HCT116 (cell line): Measurements from ENCODE around the gene LZIC. TPM values are rescaled to one million over a fixed set of nuclear protein-coding genes. Genes with fewer than 3 reads are reported as not detected.

Source experiments
- ATAC-seq: fragments of 200-7000 bp; cut with Tn5 transposase; 2 replicates; pipeline ENCODE4 v1.9.1; 2020; ENCODE audit warnings: mild to moderate bottlenecking, moderate library complexity
- BruUV-seq: library from RNA; stranded (reverse); fragments of 400-500 nt; replicated peaks from 2 replicates; lab custom pipeline; 2021; lab: Mats Ljungman, UMichigan
- CTCF ChIA-PET: fragments of 300-600 bp; sonication (Branson Sonifier 250); formaldehyde crosslinking; loops from one replicate; lab custom pipeline; 2021; ENCODE audit warnings: antibody characterized with exemption; lab: Charles Lee
- POLR2A ChIA-PET: fragments of 300-600, 350-600 bp; sonication (Branson Sonifier 250); formaldehyde crosslinking; loops from one replicate; lab custom pipeline; 2021; ENCODE audit warnings: antibody characterized with exemption; lab: Charles Lee
- RAD21 ChIA-PET, 2 experiments: fragments of 300-600 bp; sonication (Branson Sonifier 250); formaldehyde crosslinking; loops; one replicate each; lab custom pipeline; 2023; ENCODE audit warnings: low total read pairs in 2 of 2; ENCODE audit not compliant: uncharacterized antibody in 2 of 2, unreplicated experiment in 2 of 2, low non-redundant PET in 1 of 2; lab: Charles Lee
- DNase-seq: peaks from one replicate; pipeline ENCODE4 v3.0.0-alpha.2; 2010; ENCODE audit warnings: low read depth, low spot score
- H2AFZ ChIP-seq: fragments of 200-600 bp; shearing (Covaris generic), sonication (generic); 2 replicates; pipeline ENCODE4 v1.6.1; 2017; ENCODE audit warnings: low read depth, mixed run types, mixed read lengths, antibody characterized with exemption, low read length; ENCODE audit not compliant: poor library complexity, severe bottlenecking
- H3K27ac ChIP-seq: 2 replicates; pipeline ENCODE4 v1.5.1; 2012; ENCODE audit warnings: low read depth, low read length
- H3K27me3 ChIP-seq: fragments of 200-600 bp; sonication (generic); 2 replicates; pipeline ENCODE4 v1.6.1; 2016; ENCODE audit warnings: mixed run types, low read length, mixed read lengths; ENCODE audit not compliant: insufficient read depth
- H3K36me3 ChIP-seq, 2 experiments: fragments of 200-500 bp in 1 of 2; fragments of 200-600 bp in 1 of 2; sonication (Bioruptor generic) in 1 of 2; sonication (generic) in 1 of 2; 2 replicates each; pipeline versions ENCODE4 v1.5.1 to v1.6.1; 2014 to 2016; ENCODE audit warnings: low read length in 2 of 2, inconsistent platforms in 1 of 2, mixed read lengths in 1 of 2, mixed run types in 1 of 2; ENCODE audit not compliant: insufficient read depth in 2 of 2, control insufficient read depth in 1 of 2
- H3K4me1 ChIP-seq, 2 experiments: fragments of 200-600 bp in 1 of 2; sonication (generic) in 1 of 2; 2 replicates each; pipeline versions ENCODE4 v1.5.1 to v1.6.1; 2012 to 2017; ENCODE audit warnings: low read length in 2 of 2, inconsistent platforms in 1 of 2, mild to moderate bottlenecking in 1 of 2, mixed read lengths in 1 of 2, mixed run types in 1 of 2, moderate library complexity in 1 of 2; ENCODE audit not compliant: insufficient read depth in 2 of 2, control insufficient read depth in 1 of 2
- H3K4me2 ChIP-seq: fragments of 200-600 bp; sonication (generic); 2 replicates; pipeline ENCODE4 v1.6.1; 2017; ENCODE audit warnings: mixed run types, low read length, mixed read lengths
- H3K4me3 ChIP-seq, 2 experiments: fragments of 200-600 bp in 1 of 2; sonication (generic) in 1 of 2; replicated peaks in 1 of 2; 2 replicates each; pipeline ENCODE4 v1.5.1; 2011 to 2016; ENCODE audit warnings: low read length in 2 of 2, control low read depth in 1 of 2, low read depth in 1 of 2, mild to moderate bottlenecking in 1 of 2, mixed read lengths in 1 of 2, mixed run types in 1 of 2
- H3K79me2 ChIP-seq: fragments of 200-600 bp; sonication (generic); 2 replicates; pipeline ENCODE4 v1.6.1; 2017; ENCODE audit warnings: mild to moderate bottlenecking, mixed run types, low read length, moderate library complexity, mixed read lengths; ENCODE audit not compliant: insufficient read depth
- H3K9ac ChIP-seq: fragments of 200-600 bp; sonication (generic); 2 replicates; pipeline ENCODE4 v1.6.1; 2016; ENCODE audit warnings: low read length, mixed read lengths
- H3K9me2 ChIP-seq: fragments of 200-600 bp; sonication (generic), shearing (Covaris generic); 2 replicates; pipeline ENCODE4 v1.6.1; 2017; ENCODE audit warnings: mixed run types, mild to moderate bottlenecking, moderate library complexity; ENCODE audit not compliant: insufficient read depth
- H3K9me3 ChIP-seq, 2 experiments: fragments of 200-500 bp in 1 of 2; fragments of 200-600 bp in 1 of 2; sonication (Bioruptor generic) in 1 of 2; sonication (generic) in 1 of 2; 2 replicates each; pipeline ENCODE4 v1.6.1; 2014 to 2017; ENCODE audit warnings: low read length in 2 of 2, mixed read lengths in 2 of 2, inconsistent platforms in 1 of 2, low read depth in 1 of 2, mild to moderate bottlenecking in 1 of 2, mixed run types in 1 of 2, moderate library complexity in 1 of 2; ENCODE audit not compliant: control insufficient read depth in 1 of 2, insufficient read depth in 1 of 2
- H4K20me1 ChIP-seq: fragments of 200-600 bp; sonication (generic), shearing (Covaris generic); 2 replicates; pipeline ENCODE4 v1.6.1; 2017; ENCODE audit warnings: mixed run types, mild to moderate bottlenecking, moderate library complexity; ENCODE audit not compliant: insufficient read depth
- EZH2 ChIP-seq: fragments of 200-600 bp; sonication (generic); IDR thresholded peaks from 2 replicates; pipeline ENCODE4 v1.6.1; 2017; ENCODE audit warnings: antibody characterized with exemption, mixed run types
- EZH2phosphoT487 ChIP-seq: fragments of 200-600 bp; IDR thresholded peaks from 2 replicates; pipeline ENCODE4 v1.6.1; 2018; ENCODE audit warnings: antibody characterized with exemption, borderline replicate concordance
- FOSL1 ChIP-seq: IDR thresholded peaks from 2 replicates; pipeline ENCODE4 v1.6.1; 2012; ENCODE audit warnings: low read depth
- POLR2AphosphoS5 ChIP-seq: IDR thresholded peaks from 2 replicates; pipeline ENCODE4 v1.6.1; 2011; ENCODE audit warnings: mild to moderate bottlenecking, low read depth, low read length, moderate library complexity
- SIN3A ChIP-seq: IDR thresholded peaks from 2 replicates; pipeline ENCODE4 v1.6.1; 2012; ENCODE audit warnings: low read depth
- YY1 ChIP-seq: IDR thresholded peaks from 2 replicates; pipeline ENCODE4 v1.6.1; 2011; ENCODE audit warnings: low read length, low read depth, moderate library complexity, mild to moderate bottlenecking; ENCODE audit not compliant: insufficient replicate concordance; ENCODE audit errors: extremely low read depth
- ZFX ChIP-seq: fragments of 450-650 bp; IDR thresholded peaks from 2 replicates; pipeline ENCODE4 v1.6.1; 2017
- intact Hi-C: fragments of 100-400 bp; cut with micrococcal nuclease; formaldehyde crosslinking; loops from 2 replicates; pipeline ENCODE4 v1.10.0; 2022
- total RNA-seq: library from RNA; stranded (reverse); gene quantifications from one replicate; pipeline ENCODE4 v1.2.1, GENCODE V29; 2021; ENCODE audit not compliant: unreplicated experiment
- TF ChIP-seq, protein P1 (sequence below): IDR thresholded peaks from 2 replicates; pipeline ENCODE4 v1.6.1; 2011; ENCODE audit warnings: mild to moderate bottlenecking, low read length, moderate library complexity; ENCODE audit not compliant: insufficient replicate concordance; ENCODE audit errors: extremely low read depth
- TF ChIP-seq, protein P2 (sequence below): IDR thresholded peaks from 2 replicates; pipeline ENCODE4 v1.6.1; 2012; ENCODE audit warnings: low read depth

The LZIC gene
- total RNA-seq, 1 experiment from 2014 or later = 26.6 TPM

DNA sequence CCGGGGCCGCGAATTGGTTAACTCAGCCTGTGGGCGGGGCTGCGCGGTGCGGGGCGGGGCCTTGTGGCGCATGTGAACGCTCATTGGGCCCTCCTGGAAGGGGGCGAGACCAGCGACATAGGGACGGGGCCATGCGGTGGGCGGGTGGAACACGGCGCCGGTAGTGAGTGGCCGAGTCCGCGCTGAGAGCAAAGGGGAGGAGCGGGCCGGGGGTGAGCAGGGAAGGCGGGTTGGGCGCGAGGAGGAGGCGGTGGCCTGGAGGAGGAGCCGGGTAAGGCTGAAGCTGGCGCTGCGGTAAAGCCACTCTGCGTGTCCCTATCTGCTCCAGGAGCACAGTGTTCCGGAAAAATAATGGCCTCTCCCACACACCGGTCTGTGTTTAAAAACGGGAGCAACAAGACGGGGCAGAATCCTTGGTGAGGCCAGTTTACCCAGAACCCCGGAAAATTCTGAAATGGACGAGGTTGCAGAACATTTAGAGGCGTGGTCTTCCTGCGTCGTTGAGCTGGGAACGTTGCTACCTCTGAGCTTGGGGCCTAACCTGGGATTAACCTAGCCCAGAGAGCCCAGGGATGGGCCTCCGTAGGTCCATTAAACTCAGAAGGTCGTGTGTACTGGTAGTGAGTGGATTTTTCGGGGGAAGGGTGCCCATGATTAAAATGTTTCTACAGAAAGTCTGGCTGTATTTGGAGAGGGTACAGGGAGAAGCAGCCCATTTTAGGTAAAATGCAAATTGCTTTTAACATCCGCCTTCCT lies 32.6 kb downstream of the LZIC start (continued):
- TF ChIP-seq, protein P1, sequence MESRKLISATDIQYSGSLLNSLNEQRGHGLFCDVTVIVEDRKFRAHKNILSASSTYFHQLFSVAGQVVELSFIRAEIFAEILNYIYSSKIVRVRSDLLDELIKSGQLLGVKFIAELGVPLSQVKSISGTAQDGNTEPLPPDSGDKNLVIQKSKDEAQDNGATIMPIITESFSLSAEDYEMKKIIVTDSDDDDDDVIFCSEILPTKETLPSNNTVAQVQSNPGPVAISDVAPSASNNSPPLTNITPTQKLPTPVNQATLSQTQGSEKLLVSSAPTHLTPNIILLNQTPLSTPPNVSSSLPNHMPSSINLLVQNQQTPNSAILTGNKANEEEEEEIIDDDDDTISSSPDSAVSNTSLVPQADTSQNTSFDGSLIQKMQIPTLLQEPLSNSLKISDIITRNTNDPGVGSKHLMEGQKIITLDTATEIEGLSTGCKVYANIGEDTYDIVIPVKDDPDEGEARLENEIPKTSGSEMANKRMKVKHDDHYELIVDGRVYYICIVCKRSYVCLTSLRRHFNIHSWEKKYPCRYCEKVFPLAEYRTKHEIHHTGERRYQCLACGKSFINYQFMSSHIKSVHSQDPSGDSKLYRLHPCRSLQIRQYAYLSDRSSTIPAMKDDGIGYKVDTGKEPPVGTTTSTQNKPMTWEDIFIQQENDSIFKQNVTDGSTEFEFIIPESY = no peak
- 0 out of 2 replicates have a peak, but pooled peaks have one; percentile 2 for TF ChIP-seq SIN3A
- TF ChIP-seq, all 23 proteins: peak for 8

DNA sequence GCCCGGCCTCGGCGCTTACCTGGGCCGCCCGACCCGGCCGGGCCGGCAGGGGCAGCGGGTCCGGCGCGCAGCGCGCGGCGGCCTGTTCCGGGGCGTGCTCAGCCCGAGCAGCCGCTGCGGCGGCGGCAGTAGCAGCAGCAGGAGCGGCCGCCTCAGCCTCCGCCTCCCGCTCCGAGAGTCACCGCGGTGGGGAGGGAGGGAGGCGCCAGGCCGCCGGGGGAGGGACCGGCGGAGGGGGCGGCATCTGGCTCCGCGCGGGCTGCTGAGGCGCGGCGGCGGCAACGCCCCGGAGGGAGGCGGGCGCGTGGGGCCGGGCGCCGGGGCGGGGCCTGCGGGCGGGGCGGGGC lies 33.1 kb downstream of the LZIC start, which contains the start of gene CTNNBIP1:
Gene CTNNBIP1, minus strand, starts transcription at position 194 of the 347 bp plus-strand sequence. CDS start 38,205 bp downstream, outside the sequence.
- BruUV-seq = no TSS peak
- POLR2A ChIA-PET = no interaction called here
- TF ChIP-seq ZFX = peak; percentile 43; the same call in 1 of the 2 replicates
- no peak for TF ChIP-seq EZH2phosphoT487
- peak; percentile 10 for TF ChIP-seq YY1
- TF ChIP-seq, protein P2, sequence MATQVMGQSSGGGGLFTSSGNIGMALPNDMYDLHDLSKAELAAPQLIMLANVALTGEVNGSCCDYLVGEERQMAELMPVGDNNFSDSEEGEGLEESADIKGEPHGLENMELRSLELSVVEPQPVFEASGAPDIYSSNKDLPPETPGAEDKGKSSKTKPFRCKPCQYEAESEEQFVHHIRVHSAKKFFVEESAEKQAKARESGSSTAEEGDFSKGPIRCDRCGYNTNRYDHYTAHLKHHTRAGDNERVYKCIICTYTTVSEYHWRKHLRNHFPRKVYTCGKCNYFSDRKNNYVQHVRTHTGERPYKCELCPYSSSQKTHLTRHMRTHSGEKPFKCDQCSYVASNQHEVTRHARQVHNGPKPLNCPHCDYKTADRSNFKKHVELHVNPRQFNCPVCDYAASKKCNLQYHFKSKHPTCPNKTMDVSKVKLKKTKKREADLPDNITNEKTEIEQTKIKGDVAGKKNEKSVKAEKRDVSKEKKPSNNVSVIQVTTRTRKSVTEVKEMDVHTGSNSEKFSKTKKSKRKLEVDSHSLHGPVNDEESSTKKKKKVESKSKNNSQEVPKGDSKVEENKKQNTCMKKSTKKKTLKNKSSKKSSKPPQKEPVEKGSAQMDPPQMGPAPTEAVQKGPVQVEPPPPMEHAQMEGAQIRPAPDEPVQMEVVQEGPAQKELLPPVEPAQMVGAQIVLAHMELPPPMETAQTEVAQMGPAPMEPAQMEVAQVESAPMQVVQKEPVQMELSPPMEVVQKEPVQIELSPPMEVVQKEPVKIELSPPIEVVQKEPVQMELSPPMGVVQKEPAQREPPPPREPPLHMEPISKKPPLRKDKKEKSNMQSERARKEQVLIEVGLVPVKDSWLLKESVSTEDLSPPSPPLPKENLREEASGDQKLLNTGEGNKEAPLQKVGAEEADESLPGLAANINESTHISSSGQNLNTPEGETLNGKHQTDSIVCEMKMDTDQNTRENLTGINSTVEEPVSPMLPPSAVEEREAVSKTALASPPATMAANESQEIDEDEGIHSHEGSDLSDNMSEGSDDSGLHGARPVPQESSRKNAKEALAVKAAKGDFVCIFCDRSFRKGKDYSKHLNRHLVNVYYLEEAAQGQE = no peak
- 0 out of 2 replicates have a peak, but pooled peaks have one; percentile 1 for TF ChIP-seq SIN3A
- no peak for TF ChIP-seq FOSL1
- no peak for TF ChIP-seq EZH2
- peak; percentile 68 for TF ChIP-seq POLR2AphosphoS5
- ATAC-seq = peak; percentile 84
- Histone ChIP-seq H4K20me1 (no peaks in the 10 kb centered on the region), H3K27me3 (no peaks in the 10 kb centered on the region), H3K9ac (peak within 1 kb of the TSS; percentile 80), H3K79me2 (peaks cover 7% of the 10 kb centered on the region; the same call in 1 of the 2 replicates), H3K27ac (peak within 1 kb of the TSS; percentile 90), H3K36me3 (no peaks in the 10 kb centered on the region), H3K4me2 (peak within 1 kb of the TSS; percentile 89), H3K4me1 (peaks cover 10 to 25% of the 10 kb centered on the region in 2 experiments), H3K4me3 (peak within 1 kb of the TSS; percentile 75 to 81), H3K9me2 (no peaks in the 10 kb centered on the region), H3K9me3 (no peaks in the 10 kb centered on the region), H2AFZ (peak within 1 kb of the TSS; percentile 69)
- CTCF ChIA-PET = interaction anchor here (1.4 kb wide), 1 partner anchor 35 kb away, joined by 5 read pairs; no protein-coding TSS in a partner anchor
- intact Hi-C loops = loop anchor here (2.0 kb wide), 1 partner anchor 33 kb away; the partner anchor contains the start of genes LZIC and NMNAT1
- DNase-seq = no peak
- RAD21 ChIA-PET = interaction anchor here in 1 of 2 experiments (1.2 kb wide), 1 partner anchor 32 kb away, joined by 3 read pairs; no protein-coding TSS in a partner anchor
